Caco-2 (cell line): ENCODE results near the gene BLNK. TPM values are rescaled to one million over a fixed set of nuclear protein-coding genes. Genes with fewer than 3 reads are reported as not detected.

Source experiments
- Bru-seq: library from RNA; stranded (reverse); fragments of 400-500 nt; gene quantifications from one replicate; lab custom pipeline; 2021; lab: Mats Ljungman, UMichigan
- BruChase-seq, 2 experiments: library from RNA; stranded (reverse); fragments of 400-500 nt; gene quantifications; one replicate each; lab custom pipeline; 2021; lab: Mats Ljungman, UMichigan
- BruUV-seq: library from RNA; stranded (reverse); fragments of 400-500 nt; replicated peaks from 2 replicates; lab custom pipeline; 2021; lab: Mats Ljungman, UMichigan
- CTCF ChIA-PET: fragments of 300-600 bp; sonication (Branson Sonifier 250); formaldehyde crosslinking; loops from one replicate; lab custom pipeline; 2022; ENCODE audit warnings: antibody characterized with exemption; lab: Charles Lee
- POLR2A ChIA-PET: fragments of 300-600 bp; sonication (Branson Sonifier 250); formaldehyde crosslinking; loops from one replicate; lab custom pipeline; 2022; ENCODE audit warnings: antibody characterized with exemption; lab: Charles Lee
- DNase-seq, 2 experiments: peaks; one replicate each; pipeline versions ENCODE4 v3.0.0 to v3.0.0-alpha.2; 2020 to 2022
- H3K27me3 ChIP-seq: replicated peaks from 2 replicates; pipeline ENCODE4 v1.6.0; 2011; ENCODE audit warnings: low read length; ENCODE audit not compliant: control insufficient read depth, insufficient read depth
- H3K36me3 ChIP-seq: 2 replicates; pipeline ENCODE4 v1.5.1; 2011; ENCODE audit warnings: low read length; ENCODE audit not compliant: control insufficient read depth, insufficient read depth
- H3K4me1 ChIP-seq: fragments of 250-450 bp; sonication (Bioruptor Pico); 2 replicates; pipeline ENCODE4 v1.5.1; 2020; ENCODE audit warnings: mild to moderate bottlenecking
- H3K4me3 ChIP-seq: 2 replicates; pipeline ENCODE4 v1.5.1; 2011; ENCODE audit warnings: low read depth, mild to moderate bottlenecking, control low read depth, low read length
- H3K9me3 ChIP-seq: fragments of 250-450 bp; sonication (Bioruptor Pico); 2 replicates; pipeline ENCODE4 v1.5.1; 2020; ENCODE audit warnings: mild to moderate bottlenecking, moderate library complexity
- H3K27ac Mint-ChIP-seq: one replicate; pipeline ENCODE4 v1.8.0; 2022; ENCODE audit warnings: mixed read lengths; ENCODE audit not compliant: unreplicated experiment
- H3K27me3 Mint-ChIP-seq: one replicate; pipeline ENCODE4 v1.8.0; 2022; ENCODE audit warnings: mixed read lengths; ENCODE audit not compliant: insufficient read depth, unreplicated experiment
- H3K36me3 Mint-ChIP-seq: one replicate; pipeline ENCODE4 v1.8.0; 2022; ENCODE audit warnings: mild to moderate bottlenecking, mixed read lengths; ENCODE audit not compliant: insufficient read depth, unreplicated experiment
- H3K4me1 Mint-ChIP-seq: one replicate; pipeline ENCODE4 v1.8.0; 2022; ENCODE audit warnings: low read depth, mixed read lengths; ENCODE audit not compliant: unreplicated experiment
- H3K4me3 Mint-ChIP-seq: one replicate; pipeline ENCODE4 v1.8.0; 2022; ENCODE audit warnings: mild to moderate bottlenecking, moderate library complexity, mixed read lengths; ENCODE audit not compliant: unreplicated experiment
- H3K9me3 Mint-ChIP-seq: one replicate; pipeline ENCODE4 v1.8.0; 2022; ENCODE audit warnings: mixed read lengths; ENCODE audit not compliant: unreplicated experiment
- intact Hi-C: fragments of 100-400 bp; cut with micrococcal nuclease; formaldehyde crosslinking; loops from one replicate; pipeline ENCODE4 v1.10.0; 2022; ENCODE audit not compliant: unreplicated experiment
- long read RNA-seq: library from polyadenylated mRNA; stranded (forward); transcript quantifications from one replicate; pipeline ENCODE4 v2.0.0, GENCODE V29; 2022
- total RNA-seq: library from RNA; stranded (reverse); gene quantifications from 2 replicates; pipeline ENCODE4 v1.2.3, GENCODE V29; 2022
- TF ChIP-seq, protein P1 (sequence below), 2 experiments: fragments of 200-600 bp in 1 of 2; IDR thresholded peaks; 1 replicate in 1 of 2; 2 replicates in 1 of 2; pipeline versions ENCODE4 v1.5.1 to v1.8.0; 2011 to 2022; ENCODE audit warnings: antibody characterized with exemption in 1 of 2, control low read depth in 1 of 2, inconsistent platforms in 1 of 2, low read depth in 1 of 2, low read length in 1 of 2, mild to moderate bottlenecking in 1 of 2, moderate library complexity in 1 of 2; ENCODE audit not compliant: insufficient read depth in 1 of 2, severe bottlenecking in 1 of 2, unreplicated experiment in 1 of 2

BLNK gene
- total RNA-seq, result 0.30 and 0.36 TPM in 2 replicates
- Bru-seq, nascent RNA, result percentile 21 among the genes with signal in this experiment
- BruChase-seq, experiment 1, labeled RNA remaining after a 2-hour chase, result percentile 19 among the genes with signal in this experiment
- percentile 14 among the genes with signal in this experiment for BruChase-seq, experiment 2, labeled RNA remaining after a 6-hour chase
- long read RNA-seq, partial matches to known transcripts, result 0 of 1 reads
- long read RNA-seq, other reads (novel, unspliced or antisense), result 1 of 1 reads

DNA sequence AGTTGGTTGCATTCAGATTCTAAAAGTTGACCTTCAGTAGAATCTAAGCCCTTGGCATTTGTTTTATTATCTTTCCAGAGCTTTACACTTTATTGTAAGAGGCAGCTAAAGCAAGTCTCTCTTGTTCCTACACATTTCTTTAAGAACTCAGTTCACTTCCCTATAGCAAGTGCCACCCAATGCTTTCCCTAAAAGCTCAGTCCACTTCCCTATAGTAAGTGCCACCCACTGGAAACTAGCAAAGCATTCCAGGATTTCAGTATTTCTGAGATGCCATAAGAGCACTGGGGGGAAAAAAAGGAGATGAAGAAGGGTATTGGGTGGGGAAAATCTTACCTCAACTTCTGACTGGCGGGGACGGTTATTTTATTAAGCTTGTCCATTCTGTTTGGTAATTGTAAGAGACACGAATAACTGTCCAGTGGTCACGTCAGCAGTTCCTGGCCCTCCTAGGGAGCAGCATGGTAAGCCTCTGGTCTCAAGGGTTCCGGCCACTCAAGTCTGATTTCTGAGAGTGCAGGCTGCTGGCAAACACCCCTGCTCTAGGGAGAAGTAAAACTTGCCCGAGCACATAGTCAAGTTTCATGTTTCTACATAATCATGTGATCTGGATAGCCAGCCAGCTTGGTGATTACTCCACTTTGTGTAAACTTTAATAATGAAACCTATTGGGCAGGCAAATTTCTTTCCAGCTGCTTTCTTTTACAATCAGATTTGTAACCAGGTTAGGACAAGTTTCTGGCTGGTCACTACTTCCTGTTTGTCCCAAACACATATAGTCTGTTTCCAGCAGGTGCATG is at the start of gene BLNK:
Gene BLNK, minus strand, starts transcription at position 554 of the 800 bp plus-strand sequence. Its CDS starts 171 bp downstream, at position 383.
- CTCF ChIA-PET, result interaction anchor here (1.1 kb wide), 1 partner anchor 42 kb away, joined by 6 read pairs; no protein-coding TSS in a partner anchor
- H3K9me3 ChIP-seq, result no peaks in the 10 kb centered on the region
- Mint-ChIP-seq H3K9me3 (no peaks in the 10 kb centered on the region), H3K27me3 (no peaks in the 10 kb centered on the region), H3K4me1 (peaks cover 14% of the 10 kb centered on the region), H3K4me3 (no peak within 1 kb of the TSS), H3K36me3 (no peaks in the 10 kb centered on the region), H3K27ac (no peak within 1 kb of the TSS)
- H3K27me3 ChIP-seq, result no peaks in the 10 kb centered on the region
- no peak within 1 kb of the TSS for H3K4me3 ChIP-seq
- peaks cover 16% of the 10 kb centered on the region for H3K4me1 ChIP-seq
- H3K36me3 ChIP-seq, result no peaks in the 10 kb centered on the region
- DNase-seq, result peak in 1 of 2 experiments; percentile 20
- TSS peak; percentile 72 for BruUV-seq
- TF ChIP-seq, protein P1, sequence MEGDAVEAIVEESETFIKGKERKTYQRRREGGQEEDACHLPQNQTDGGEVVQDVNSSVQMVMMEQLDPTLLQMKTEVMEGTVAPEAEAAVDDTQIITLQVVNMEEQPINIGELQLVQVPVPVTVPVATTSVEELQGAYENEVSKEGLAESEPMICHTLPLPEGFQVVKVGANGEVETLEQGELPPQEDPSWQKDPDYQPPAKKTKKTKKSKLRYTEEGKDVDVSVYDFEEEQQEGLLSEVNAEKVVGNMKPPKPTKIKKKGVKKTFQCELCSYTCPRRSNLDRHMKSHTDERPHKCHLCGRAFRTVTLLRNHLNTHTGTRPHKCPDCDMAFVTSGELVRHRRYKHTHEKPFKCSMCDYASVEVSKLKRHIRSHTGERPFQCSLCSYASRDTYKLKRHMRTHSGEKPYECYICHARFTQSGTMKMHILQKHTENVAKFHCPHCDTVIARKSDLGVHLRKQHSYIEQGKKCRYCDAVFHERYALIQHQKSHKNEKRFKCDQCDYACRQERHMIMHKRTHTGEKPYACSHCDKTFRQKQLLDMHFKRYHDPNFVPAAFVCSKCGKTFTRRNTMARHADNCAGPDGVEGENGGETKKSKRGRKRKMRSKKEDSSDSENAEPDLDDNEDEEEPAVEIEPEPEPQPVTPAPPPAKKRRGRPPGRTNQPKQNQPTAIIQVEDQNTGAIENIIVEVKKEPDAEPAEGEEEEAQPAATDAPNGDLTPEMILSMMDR (IDR thresholded peaks at IDR 0.05; ENCODE audit: insufficient read depth in 1 of 2, low read depth in 1 of 2, low read length in 1 of 2, severe bottlenecking in 1 of 2, unreplicated experiment in 1 of 2), result no peak
- intact Hi-C loops, result no loop called here
- POLR2A ChIA-PET, result no interaction called here

DNA sequence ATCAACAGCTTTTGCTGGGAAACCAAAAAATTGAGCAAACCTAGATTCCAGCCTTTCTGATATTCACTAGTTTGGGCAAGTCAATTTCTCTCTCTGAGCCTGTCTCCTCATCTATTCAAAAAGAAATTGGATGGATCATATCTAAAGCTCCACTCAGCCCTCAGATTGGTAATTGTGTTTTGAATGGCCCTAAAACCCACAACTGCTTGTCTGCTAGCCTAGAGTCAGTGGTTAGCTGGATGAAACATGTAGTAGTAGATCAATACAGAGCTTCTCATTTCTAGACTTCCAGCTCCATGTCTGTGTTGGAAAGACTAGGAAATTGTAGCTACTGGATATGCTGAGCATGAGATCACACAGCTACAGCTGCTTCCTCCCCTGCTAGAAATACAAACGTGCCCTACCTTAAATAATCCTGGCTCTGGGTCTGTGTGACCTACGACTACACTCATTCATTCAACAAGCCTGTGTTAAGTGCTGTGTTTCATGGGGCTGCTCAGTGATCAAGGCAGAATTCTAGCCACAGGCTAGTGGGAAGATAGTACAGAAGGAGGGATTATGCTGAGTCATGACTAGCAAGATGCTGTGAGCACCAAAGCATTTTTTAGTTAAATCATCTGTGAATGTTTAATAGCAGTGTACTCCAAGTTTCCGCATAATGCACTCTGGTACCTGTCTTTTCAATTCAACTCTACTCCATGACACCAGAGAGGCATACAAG is 48.5 kb upstream of the BLNK start:
- Histone ChIP-seq H3K4me3 (no peak overlapping the region), H3K4me1 (no peaks in the 10 kb centered on the region), H3K27me3 (no peaks in the 10 kb centered on the region), H3K9me3 (no peaks in the 10 kb centered on the region), H3K36me3 (no peaks in the 10 kb centered on the region)
- Mint-ChIP-seq H3K4me3 (no peak overlapping the region), H3K27ac (no peak overlapping the region), H3K9me3 (no peaks in the 10 kb centered on the region), H3K36me3 (no peaks in the 10 kb centered on the region), H3K27me3 (peaks cover 7% of the 10 kb centered on the region), H3K4me1 (peaks cover 8% of the 10 kb centered on the region)
- no TSS peak for BruUV-seq
- intact Hi-C loops, result no loop called here
- POLR2A ChIA-PET, result no interaction called here
- CTCF ChIA-PET, result no interaction called here
- no peak for DNase-seq
- TF ChIP-seq, protein P1 (IDR thresholded peaks at IDR 0.05; ENCODE audit: insufficient read depth in 1 of 2, low read depth in 1 of 2, low read length in 1 of 2, severe bottlenecking in 1 of 2, unreplicated experiment in 1 of 2), result no peak
